ENCODE data around the gene MORN3. TPM values are rescaled to one million over a fixed set of nuclear protein-coding genes. Genes with fewer than 3 reads are reported as not detected.
A peak's percentile ranks its signal among the peaks of the same experiment; 100 is the strongest.

The MORN3 gene
- total and polyA plus RNA-seq, 9 of the 15 experiments (the other 6 are each of a cell fraction or from before 2014, with no cell fraction given) = 0.09 to 0.27 (median 0.20) TPM

GRCh38 chr12:121626853-121627640, 42.4 kb downstream of the MORN3 start (continued):
- TF ChIP-seq E2F8 (IDR thresholded peaks at IDR 0.05; ENCODE audit: low read depth, partially characterized antibody) (no peak), GTF2E2 (tag; IDR thresholded peaks at IDR 0.05) (peak; percentile 53; the same call in 1 of the 2 replicates), BRF1 (IDR thresholded peaks at IDR 0.05; ENCODE audit: borderline replicate concordance, extremely low read depth, insufficient read length) (no peak), NUFIP1 (IDR thresholded peaks at IDR 0.05; ENCODE audit: partially characterized antibody) (no peak), TAF1 (IDR thresholded peaks at IDR 0.05; ENCODE audit: control insufficient read depth, extremely low read depth, insufficient read depth, low read length, severe bottlenecking) (no peak), ZNF639 (CRISPR knock-in tag; conservative IDR thresholded peaks at IDR 0.05 in 1 of 2, IDR thresholded peaks at IDR 0.05 in 1 of 2) (peak in 1 of 2 experiments; percentile 92; a peak in 2 of 4 replicates), FOXJ2 (tag; IDR thresholded peaks at IDR 0.05) (no peak), ZFP36 (IDR thresholded peaks at IDR 0.05; ENCODE audit: low read depth, low read length, partially characterized antibody) (no peak), RBM39 (optimal IDR thresholded peaks at IDR 0.05; ENCODE audit: low read depth, low read length) (no peak), ASH1L (IDR thresholded peaks at IDR 0.05; ENCODE audit: borderline replicate concordance, low read depth, partially characterized antibody) (no peak), DIDO1 (tag; IDR thresholded peaks at IDR 0.05; ENCODE audit: low read depth) (no peak), MLX (CRISPR knock-in tag; conservative IDR thresholded peaks at IDR 0.05) (no peak), SIN3A (IDR thresholded peaks at IDR 0.05; ENCODE audit: borderline replicate concordance in 2 of 2, control insufficient read depth in 1 of 2, low read depth in 2 of 2, low read length in 2 of 2) (0 out of 4 replicates have a peak, but pooled peaks of 1 of the 2 experiments have one; percentile 2), NCOA1 (IDR thresholded peaks at IDR 0.05; ENCODE audit: low read depth) (no peak), OTX1 (CRISPR knock-in tag; IDR thresholded peaks at IDR 0.05) (no peak), TGIF2 (CRISPR knock-in tag; IDR thresholded peaks at IDR 0.05) (no peak), ZNF589 (CRISPR knock-in tag; IDR thresholded peaks at IDR 0.05; ENCODE audit: low read depth) (no peak; the same call in 1 of the 2 replicates), EWSR1 (IDR thresholded peaks at IDR 0.05; ENCODE audit: borderline replicate concordance, low read depth, partially characterized antibody) (no peak), MEF2D (tag; conservative IDR thresholded peaks at IDR 0.05; ENCODE audit: low read depth) (no peak), KLF10 (CRISPR knock-in tag; IDR thresholded peaks at IDR 0.05) (no peak)
